GM10847 (cell line): ENCODE results near the gene TMEM61.

Experiments used
- POLR2A ChIP-seq: IDR thresholded peaks from 2 replicates; pipeline ENCODE4 v1.6.1; 2011; ENCODE audit not compliant: insufficient read length; ENCODE audit errors: extremely low read depth

Gene TMEM61

DNA sequence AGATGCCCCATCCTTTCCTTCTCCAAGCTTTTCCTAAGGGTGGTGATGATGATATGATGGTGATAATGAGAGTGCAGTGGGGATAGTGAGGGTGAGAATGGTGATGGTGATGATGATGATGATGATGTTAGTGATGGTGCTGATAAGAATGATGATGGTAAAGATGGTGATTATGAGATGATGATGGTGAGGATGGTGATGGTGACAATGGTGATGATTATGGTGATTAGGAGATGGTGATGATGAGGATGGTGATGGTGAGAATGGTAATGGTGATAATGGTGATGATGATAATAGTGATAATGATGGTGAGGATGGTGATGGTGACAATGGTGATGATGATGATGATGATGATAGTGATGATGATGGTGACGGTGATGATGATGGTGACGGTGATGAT lies 22.3 kb downstream of the TMEM61 start:
- TF ChIP-seq POLR2A = no peak

DNA sequence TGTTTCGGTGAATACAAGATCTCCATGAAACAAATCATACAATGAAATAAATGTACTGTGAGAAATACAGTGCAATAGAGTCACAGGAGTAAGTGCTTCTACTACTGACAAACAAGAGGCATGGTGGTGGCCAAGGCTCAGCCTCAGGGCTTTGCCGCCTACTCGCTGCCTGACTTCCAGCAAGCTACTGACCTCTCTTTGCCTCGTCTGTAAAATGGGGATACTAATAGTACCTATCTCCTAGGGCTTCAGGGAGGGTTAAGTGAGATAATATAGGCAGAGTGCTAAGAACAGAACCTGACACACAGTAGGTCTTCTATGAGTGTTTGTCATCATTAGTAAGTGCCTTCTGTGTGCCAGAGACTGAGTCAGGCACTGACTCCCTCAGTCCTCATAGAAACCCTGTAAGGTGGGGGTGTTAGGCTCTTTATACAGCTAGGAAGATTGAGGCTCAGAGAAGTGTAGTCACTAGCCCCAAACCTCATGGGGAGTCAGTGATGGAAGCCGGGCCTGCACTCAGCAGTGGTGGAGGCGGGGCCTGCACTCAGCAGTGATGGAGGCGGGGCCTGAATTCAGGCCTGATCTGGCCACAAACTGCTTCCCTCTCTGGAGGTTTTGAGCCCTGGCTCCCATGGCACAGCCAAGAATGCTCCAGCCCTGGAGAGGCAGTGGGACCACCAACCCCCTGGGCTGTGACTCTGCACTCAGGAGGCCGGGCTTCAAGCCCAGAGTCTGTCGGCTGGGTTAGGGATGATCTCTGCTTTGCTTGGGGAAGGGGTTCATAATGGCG lies 25.1 kb downstream of the TMEM61 start:
- TF ChIP-seq POLR2A = no peak

DNA sequence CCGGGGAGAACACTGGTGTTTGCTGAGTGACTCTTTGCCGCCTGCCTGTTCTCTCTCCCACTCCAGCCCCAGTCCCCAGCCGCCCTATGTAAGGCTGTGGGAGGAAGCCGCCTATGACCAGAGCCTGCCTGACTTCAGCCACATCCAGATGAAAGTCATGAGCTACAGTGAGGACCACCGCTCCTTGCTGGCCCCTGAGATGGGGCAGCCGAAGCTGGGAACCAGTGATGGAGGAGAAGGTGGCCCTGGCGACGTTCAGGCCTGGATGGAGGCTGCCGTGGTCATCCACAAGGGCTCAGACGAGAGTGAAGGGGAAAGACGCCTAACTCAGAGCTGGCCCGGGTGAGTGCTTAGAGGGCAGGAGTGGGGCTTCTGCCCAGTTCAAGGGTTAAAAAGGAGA lies 26.5 kb downstream of the TMEM61 start:
- no peak for TF ChIP-seq POLR2A

DNA sequence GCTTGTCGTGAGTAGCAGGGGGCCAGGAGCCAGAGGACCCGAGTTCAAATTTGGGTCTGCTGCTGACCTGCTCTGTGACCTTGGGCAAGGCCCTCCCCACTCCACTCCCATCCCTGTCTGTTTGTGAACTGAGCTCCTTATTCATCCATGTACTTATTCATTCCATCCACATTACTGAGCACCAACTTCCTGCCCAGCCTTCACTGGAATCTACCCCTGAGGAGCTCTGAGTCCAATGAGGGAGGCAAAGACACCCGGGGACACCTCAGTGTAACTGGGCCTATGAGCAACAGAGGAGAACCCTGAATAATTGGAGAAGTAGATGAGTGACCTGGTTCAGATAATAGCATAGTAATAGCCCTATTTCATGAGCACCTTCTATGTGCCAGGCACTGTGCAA lies 27.2 kb downstream of the TMEM61 start:
- no peak for TF ChIP-seq POLR2A

DNA sequence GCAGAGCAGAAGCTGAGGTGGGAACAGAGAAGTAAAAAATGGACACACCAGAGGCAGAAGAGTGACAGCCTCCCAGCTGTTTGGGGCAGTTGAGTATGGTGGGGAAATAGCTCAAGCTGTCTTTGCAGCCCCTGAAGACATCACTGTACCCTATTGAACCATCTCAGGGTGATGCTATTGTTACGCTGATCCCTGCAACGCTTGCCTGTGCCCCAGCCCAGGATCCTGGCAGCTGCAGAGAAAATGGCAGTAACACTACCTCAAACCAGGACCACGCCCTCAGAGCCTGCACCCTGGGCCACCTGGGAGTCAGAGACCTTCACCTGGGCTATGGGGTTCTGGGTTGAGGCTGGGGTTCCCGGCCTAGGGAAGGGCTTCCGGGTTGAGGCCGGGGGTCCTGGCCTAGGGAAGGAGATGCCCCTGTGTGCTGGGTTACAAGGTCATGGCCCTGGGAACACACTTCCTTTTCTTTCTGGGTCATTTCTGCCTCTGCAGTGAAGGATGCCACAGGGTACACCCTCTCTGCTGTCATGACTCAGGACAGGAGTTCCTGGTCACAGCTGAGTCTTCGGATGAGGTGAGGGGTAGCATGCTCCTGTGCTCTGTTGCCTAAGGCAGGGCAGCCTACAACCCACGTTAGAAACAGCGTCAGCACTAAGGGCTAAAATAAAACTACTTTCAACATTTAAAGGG lies 29.9 kb downstream of the TMEM61 start:
- no peak for TF ChIP-seq POLR2A

DNA sequence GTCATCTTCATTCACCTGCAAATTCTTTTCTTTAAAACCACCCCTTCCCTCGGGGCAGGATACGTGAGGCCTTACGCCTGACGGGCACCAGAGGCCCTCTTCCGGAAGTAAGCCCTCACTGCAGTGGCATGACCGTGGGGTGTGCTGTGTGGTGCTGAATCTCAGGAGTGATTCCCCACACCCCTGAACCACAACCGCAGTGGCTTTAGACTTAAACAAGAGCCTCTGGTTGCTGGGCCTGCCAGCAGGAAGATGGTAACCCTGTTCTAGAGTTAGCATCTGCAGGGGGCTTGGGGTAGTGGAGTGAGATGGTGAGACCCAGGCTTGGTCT lies 30.4 kb downstream of the TMEM61 start:
- TF ChIP-seq POLR2A = no peak

DNA sequence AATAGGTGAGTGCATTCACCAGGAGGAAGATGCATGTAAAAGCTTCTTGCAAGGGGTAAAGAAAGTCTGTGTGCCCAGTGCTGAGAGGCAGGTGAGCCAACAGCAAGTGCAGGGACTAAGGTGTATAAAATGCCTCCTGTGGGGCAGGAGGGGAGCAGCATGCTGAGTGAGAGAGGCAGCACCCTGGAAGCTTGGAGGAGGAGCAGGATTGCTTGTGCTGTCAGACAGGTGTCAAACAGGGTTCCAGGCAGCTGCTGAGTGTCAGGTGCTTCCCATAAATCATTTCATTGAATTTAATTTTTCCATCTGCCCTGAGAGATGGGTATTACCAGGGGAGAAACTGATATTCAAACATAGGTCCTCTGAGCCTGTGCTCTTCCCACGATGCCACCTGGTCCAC lies 32.2 kb downstream of the TMEM61 start:
- TF ChIP-seq POLR2A = no peak

DNA sequence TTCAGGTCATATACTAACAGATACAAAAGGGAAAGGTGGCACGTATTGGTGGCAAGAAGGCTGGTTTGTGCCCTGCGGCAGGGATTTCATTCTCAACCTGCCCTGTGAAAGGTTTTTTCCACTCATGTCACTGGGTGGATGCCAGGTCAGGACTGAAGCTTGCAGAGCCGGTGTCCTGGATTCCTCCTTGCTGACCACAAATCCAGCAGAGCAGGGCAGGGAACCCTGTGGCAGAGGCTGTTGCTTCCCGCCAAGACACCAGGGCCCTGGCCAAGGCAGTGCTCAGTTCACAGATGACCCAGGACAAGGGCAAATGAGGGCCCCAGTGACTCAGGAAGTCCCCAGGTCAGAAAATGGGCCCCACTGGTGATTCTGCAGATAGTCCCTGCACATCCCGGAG lies 34.7 kb downstream of the TMEM61 start:
- no peak for TF ChIP-seq POLR2A

DNA sequence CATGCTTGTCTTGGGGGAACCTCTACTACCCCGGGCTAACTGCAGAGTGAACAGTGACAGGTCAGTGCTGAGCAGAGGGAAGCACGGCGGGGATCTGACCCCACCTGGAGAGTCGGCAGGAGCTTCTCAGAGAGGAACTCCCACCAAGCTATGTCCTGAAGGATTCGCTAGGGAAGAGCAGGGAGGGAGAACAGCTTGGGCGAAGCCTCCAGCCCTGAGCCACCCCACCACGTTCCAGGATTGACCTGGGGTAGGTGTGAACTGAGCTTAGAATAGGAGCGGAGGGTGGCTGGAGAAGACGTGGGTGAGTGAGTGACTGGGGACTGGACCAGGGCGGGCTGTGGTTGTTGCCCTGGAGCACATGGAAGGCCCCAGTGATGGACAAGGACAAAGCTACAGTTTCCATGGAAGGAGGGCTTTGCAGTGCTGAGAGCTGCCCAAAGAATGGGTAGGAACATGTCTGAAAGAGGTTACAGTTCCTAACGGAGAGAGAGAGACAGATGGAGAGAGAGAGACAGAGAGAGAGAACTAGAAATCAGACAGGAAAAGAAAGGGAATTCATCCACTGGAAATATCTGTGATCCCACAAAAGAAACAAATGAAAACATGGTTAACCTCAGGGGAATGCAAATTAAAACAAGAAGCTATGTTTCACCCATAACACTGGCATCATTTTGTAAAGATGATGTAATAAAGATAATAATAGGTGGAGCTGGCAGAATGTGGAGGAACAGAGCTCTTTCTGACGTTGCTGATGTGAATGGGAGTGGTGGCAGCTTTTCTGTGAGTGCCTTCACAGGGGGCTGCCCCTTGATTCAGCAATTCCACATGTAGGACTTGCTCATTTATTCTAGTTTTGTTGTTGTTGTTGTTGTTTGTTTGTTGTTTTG lies 35.5 kb downstream of the TMEM61 start:
- TF ChIP-seq POLR2A = no peak

DNA sequence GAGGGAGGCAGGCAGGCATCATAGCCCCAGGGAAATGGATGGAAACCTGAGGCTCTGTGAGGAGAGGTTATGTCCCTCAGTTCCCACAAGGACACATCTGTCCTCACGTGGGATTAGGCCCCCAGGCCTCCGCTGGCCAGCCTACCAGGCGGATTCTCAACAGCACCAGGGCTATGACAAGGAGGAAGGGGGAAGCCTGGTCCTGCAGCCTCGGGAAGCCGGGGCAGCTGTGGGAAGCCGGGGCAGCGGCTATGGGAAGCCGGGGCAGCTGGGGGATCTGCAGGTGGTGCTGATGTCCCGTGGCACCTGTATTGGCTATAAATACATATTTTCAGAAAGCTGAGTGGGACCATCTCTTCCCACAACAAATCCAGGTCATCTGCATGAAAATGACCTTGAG lies 38.0 kb downstream of the TMEM61 start:
- TF ChIP-seq POLR2A = no peak

DNA sequence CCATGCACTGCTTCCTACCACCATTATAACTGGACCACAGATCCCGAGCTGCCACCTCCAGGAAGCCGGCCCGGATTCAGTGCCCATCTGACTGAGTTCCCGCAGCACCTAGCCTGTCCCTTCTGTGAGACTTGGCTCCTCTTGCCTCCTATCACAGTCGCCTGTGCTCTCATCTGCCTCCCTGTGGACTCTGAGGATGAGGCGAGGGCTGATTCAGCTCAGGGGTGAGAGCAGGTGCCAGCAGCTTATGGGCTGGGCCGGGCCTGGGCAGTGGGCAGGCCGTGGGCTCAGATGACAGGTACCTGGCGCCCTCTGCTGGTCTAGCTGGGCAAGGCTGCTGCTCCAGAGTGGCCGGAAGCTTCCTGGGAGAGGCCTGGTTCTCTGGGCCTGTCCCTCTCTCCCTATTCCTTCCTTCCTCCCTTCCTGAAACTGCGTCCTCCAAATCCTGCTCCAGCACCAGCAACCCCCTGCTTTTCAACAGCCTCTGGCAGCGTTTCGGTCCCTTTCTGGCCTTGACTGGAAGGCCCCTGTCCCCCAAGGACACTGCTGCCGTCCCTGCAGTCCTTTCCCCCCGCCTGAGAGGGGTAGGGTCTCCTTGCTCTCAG lies 41.6 kb downstream of the TMEM61 start:
- no peak for TF ChIP-seq POLR2A

DNA sequence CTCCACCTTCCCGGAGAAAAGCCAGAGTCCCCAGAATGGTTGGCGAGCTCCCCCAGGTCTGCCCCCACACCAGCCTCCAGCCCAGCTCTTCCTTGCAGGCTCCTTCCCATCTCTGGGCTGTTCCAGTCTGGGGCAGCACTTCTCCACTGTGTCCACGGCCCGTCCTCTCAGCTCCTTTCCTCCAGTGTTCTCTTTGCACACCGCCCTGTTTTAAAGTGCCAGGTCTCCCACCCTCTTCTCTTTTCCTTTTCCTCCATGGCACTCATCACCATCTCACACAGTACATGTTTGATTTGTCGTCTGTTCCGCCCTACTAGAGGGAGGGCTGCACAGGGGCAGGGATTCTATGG lies 52.8 kb downstream of the TMEM61 start:
- no peak for TF ChIP-seq POLR2A

DNA sequence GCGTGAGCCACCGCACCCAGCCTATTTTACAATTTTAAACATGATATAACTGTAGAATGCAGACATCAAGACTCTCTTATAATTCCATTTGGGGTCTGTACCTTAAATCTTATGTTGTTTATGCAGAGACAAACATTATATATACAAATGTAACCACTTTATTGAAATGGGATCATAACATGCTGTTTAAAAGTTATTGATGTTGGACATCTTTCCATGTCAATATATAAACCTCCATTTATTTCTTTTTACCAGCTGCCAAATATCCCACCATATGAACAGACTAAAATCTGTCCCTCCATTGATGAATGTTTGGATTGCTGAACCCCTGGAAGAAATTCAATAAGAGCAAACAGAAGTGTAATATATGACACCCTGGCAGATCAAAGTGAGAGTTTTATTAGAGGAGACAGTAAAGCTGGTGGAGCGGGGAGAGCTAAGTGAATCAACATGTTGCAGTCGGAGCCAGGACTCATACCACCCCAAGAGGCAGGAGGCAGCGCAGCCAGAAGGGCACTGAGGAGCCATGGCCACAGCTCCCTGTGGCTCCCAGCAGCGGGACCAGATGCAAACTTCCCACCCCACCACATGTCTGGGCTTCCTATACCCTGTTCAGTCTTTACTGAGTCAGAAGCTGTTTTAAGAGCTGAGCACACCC lies 54.2 kb downstream of the TMEM61 start:
- no peak for TF ChIP-seq POLR2A

DNA sequence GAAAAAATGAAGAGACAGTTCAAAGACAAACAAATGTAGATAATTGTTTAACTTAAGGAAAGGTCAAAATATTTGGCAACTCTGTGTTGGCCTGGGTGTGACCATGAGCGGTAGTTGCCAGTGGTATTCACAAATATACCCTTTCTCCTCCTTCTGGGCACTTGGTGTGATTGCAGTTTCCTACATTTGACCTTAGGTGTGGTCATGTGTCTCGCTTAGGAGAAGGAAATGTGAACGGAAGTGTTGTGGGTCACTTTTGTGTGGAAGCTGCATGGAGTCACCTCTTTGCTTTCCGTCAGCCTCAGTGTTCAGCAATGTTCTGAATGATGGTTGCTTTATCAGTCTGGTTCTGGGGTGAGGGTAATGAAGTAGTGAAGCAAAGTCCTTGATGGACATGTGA lies 55.5 kb downstream of the TMEM61 start:
- no peak for TF ChIP-seq POLR2A
